ENCODE data around the gene PHOSPHO2.

DNA sequence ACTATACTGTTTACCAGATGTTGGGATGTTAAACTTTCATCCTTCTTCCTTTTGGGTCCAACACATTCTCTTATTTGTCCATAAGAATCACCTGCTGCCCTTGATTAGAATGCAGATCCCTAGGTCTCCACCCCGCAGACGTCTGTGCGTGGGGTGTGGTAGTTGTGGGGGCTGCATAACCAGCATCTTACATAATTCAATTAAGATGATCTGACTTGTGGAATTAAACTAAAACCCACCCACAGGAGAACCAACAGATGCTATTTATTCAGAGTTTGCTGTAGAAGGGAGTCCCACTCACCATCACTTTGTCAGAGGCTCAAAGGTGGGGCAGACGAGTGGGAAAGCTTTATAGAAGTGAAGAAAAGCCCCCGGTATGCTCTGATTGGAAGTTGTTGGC lies 37.8 kb downstream of the PHOSPHO2 start:
- TF ChIP-seq, protein P1, sequence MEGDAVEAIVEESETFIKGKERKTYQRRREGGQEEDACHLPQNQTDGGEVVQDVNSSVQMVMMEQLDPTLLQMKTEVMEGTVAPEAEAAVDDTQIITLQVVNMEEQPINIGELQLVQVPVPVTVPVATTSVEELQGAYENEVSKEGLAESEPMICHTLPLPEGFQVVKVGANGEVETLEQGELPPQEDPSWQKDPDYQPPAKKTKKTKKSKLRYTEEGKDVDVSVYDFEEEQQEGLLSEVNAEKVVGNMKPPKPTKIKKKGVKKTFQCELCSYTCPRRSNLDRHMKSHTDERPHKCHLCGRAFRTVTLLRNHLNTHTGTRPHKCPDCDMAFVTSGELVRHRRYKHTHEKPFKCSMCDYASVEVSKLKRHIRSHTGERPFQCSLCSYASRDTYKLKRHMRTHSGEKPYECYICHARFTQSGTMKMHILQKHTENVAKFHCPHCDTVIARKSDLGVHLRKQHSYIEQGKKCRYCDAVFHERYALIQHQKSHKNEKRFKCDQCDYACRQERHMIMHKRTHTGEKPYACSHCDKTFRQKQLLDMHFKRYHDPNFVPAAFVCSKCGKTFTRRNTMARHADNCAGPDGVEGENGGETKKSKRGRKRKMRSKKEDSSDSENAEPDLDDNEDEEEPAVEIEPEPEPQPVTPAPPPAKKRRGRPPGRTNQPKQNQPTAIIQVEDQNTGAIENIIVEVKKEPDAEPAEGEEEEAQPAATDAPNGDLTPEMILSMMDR (IDR thresholded peaks at IDR 0.05): no peak
- no peak for TF ChIP-seq POLR2A (IDR thresholded peaks at IDR 0.05)
